Caki2 (cell line): ENCODE measurements around the gene SLC9A8. TPM values are rescaled to one million over a fixed set of nuclear protein-coding genes. Genes with fewer than 3 reads are reported as not detected.
"Not testable (repeated sequence)": the region's sequence is repeated elsewhere in the genome, so short reads cannot be mapped to it uniquely, and the experiment has no call there.

Experiments used
- DNase-seq: peaks from one replicate; pipeline ENCODE4 v3.0.0-alpha.2; 2015; ENCODE audit warnings: low read depth
- in situ Hi-C: cut with HindIII; loops from 2 replicates; pipeline ENCODE4 v1.10.0; 2016; ENCODE audit warnings: low sequenced_read_pairs, low pct_unique_long_range_greater_than_20kb, mixed read lengths
- total RNA-seq: library from RNA; depleted of rRNA; stranded (reverse); fragments of >200 nt; shearing (Covaris generic); gene quantifications from 2 replicates; pipeline ENCODE4 v1.2.3, GENCODE V29; 2014; ENCODE audit warnings: low replicate concordance

Gene SLC9A8
- total RNA-seq, 1 experiment from 2014 or later: 7.6 TPM

DNA sequence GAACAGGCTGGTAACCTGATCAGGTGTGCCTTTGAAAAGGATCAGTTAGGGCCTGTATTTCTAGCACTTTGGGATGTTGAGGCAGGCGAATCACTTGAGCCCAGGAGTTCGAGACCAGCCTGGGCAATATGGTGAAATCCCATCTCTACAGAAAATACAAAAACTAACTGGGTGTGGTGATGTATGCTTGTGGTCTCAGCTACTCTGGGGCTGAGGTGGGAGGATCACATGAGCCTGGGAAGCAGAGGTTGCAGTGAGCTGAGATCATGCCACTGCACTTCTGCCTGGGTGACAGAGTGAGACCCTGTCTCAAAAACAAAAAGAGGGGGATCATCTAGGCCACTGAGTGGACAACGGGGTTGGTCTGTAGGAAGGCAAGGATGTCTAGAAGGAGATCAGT, 48.6 kb downstream of the SLC9A8 start:
- in situ Hi-C loops, DNase-seq: not testable (repeated sequence)

DNA sequence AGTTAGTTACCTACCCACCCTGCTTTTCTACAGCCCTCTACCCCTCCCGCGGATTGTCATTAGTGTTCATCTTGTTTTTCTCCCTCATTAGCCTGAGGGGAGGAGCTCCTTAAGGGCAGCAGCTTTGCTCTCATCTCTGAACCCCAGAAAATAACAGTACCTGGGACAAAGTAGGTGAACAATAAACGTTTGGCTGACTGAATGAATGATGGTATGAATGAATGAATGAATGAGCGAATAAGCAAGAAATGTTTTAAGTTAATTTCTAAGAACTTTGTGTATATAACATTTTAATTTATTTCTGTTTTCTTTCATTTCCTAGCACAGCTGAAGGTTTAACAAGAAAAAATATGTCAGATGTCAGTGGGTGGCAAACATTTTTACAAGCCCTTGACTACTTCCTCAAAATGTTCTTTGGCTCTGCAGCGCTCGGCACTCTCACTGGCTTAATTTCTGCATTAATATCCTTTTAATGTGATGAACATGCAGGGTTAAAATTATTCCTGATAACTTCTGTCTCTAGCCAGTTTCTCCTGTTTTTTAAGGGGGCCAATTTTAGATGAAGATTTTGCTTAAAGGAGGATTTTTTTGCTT, 50.1 kb downstream of the SLC9A8 start:
- in situ Hi-C loops: no loop called here
- DNase-seq: no peak

DNA sequence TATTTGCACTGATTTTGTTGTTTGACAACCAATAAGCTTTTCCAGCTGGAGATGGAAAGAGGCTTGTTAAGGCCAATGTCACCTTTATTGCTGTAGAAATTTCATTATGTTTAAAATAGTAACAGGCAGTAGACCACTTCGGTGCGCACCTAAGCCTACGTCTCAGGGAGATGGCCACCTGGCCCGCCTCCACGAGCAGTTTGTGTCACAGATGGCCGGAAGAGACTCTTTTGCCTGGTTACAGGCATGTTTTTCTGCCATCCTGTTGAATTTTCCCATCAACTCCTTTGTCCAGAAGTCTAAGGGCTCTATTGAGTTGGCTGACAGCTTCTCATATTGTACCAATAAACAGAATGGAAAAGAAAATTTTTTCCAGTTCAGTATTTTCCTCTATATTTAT, 51.0 kb downstream of the SLC9A8 start:
- DNase-seq: no peak
- in situ Hi-C loops: no loop called here

DNA sequence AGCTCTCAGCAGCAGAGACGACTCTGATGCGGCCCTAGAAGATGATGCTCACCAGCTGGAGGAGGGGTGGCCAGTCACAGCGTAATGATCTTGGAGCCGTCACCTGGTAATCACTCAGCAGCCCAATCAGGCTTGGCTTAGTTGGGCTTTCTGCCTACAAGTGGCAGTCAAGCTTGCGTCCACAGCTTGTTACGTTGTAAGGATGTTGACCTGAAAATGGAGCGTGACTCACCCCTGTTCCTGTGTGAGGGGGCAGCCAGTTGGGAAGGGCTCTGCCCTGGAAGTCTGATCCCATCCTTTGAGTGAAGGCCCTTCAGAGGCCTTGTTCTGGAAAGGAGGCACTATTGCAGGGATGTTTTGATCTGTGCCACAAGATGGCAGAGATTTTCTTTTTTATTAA, 52.9 kb downstream of the SLC9A8 start:
- DNase-seq: no peak
- in situ Hi-C loops: no loop called here

DNA sequence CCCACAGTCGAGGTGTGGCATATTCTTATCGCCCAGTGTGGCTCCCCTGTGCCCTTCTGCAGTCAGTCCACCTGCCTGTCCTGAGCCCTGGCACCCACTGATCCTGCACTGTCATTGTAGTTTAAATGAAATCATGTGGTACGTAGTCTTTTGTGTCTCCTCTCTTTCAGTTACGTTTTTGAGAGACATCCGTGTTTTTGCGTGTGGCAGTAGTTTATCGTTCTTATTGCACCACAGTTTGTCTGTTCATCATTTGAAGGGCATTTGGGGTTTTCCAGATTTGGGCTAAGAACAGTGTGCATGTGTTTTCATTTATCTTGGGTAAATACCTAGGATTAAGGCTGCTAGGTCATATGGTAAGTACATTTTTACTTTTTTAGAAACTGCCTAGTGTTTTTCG, 53.4 kb downstream of the SLC9A8 start:
- in situ Hi-C loops: no loop called here

DNA sequence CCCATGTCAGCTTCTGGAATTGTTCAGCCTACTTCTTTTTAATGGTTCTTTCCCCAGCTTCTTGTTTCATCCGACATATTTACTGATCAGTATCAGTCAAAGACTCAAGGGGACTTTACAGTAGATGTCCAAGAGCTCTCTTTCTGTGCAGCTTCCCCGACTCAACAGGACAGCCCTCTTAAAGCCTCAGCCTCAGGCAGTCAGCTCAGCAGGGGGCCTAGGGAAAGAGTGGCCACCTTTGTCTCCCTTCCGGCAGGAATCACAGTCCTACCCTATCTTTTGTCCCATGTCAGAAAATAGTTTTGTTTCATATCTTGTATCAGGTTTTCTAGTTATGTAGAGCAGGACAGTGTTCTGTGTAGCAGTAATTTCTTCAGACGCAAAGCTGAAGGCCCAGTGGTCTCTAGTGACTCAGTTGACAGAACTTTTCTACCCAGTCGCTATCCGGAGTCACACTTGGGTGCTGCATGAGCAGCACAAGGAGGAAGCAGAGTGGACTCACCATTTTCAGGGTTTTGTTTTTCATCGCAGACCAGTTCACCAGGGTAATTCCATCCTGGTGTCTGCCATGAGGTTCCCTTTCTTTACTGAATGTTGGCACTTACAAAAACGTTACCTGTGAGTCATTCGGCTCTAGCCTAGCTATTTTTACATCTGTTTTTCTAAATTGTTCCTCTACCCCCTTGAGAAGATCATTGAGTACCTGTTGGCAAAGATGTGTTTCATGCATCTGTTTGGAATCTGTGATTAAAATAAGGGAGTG, 55.0 kb downstream of the SLC9A8 start:
- in situ Hi-C loops: no loop called here
- DNase-seq: no peak

More for the DNA sequence above, 53.4 kb downstream of the SLC9A8 start:
- DNase-seq: no peak

DNA sequence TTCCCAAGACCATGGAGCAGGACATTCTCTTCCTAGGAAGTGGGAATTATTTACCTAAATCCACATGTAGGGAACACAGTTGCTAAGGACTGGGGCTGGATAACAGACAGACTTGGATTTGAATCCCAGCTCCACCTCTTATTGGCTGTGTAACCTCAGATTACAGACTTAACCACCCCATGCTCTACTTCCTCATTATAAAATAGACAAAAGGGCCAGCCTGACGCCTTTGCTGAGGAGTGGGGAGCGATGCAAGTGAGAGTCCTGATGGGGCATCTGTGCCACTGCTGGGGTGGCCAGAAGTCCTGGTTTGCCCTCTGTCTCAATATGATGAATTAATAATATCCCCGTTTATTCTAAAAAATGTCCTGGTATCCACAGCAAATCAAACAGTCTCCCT, 55.9 kb downstream of the SLC9A8 start:
- in situ Hi-C loops: no loop called here
- no peak for DNase-seq

DNA sequence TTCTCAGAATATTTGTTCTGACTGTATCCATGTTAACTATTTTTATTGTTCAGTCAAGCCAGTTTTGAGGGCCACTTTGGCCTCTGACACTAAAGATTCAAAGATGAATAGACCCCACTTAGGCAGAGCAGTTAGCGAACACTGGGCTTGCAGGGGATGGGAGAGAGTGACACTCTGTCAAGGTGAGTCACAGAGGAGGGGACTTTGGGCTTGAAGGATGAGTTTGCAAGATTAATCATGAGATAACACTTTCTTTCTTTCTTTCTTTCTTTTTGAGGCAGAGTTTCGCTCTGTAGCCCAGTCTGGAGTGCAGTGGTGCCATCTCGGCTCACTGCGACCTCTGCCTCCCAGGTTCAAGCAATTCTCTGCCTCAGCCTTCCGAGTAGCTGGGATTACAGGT, 56.3 kb downstream of the SLC9A8 start:
- DNase-seq: no peak
- in situ Hi-C loops: no loop called here

DNA sequence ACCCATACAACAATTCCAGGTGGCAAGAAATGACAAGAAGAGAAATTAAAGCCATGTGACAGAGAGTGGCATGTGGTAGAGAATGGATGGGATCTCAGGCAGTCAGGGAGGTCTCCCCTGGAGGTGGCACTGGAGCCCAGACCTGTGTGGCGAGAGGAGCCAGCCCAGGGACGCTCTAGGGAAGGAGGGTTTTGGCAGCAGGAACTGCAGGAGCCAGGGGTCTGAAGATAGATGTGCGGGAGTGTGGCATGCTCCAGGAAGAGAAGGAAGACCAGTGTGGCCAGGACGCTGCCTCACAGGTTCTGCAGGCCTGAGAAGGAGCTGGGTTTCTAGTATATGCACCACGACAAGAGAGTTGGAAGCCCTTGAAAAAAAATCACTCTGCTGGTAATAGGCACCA, 57.6 kb downstream of the SLC9A8 start:
- in situ Hi-C loops: no loop called here
- DNase-seq: no peak

DNA sequence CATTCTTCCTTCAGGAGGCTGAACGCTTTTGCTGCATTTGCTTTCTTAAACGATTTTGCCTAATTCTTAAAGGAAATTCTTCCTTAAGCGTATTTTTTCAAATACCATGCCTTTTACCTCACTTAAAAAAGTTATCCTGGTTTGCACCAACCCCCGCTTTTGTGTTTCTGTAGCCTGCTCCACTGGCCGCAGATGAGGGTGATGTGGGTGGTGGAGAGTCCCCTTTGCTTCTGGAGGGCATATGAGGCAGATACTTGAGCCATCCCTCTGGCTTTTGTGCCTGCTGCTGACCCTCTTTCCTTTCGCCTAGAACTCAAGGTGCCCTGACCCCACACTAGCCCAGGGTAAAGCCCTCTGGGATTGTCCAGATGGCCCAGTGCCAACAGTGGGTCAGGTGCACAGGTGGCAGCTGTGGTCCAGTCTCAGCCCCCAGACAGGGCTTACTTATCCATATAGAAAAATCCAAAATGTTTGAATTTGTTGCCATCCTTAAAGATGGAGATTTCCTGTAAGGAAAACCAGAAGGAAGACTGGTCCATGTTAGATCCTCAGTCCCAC, 58.8 kb downstream of the SLC9A8 start:
- DNase-seq: no peak
- in situ Hi-C loops: no loop called here

DNA sequence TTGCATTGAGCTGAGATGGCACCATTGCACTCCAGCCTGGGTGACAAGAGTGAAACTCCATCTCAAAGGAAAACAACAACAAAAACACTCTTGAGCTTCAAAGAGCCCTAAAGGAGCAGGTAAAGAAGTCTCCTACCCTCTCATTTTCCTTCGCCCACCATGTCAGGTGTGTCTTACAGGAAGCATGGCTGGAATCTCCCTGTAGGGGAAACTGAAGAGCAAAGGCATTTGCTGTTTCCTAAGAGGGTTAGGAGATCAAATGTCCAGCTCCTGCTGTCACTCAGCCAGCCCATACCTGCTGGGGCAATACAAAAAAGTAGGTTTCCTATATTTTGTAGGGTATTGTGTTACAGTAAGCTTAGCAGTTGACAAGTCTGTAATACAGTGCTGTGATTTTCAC, 59.4 kb downstream of the SLC9A8 start:
- in situ Hi-C loops: no loop called here
- DNase-seq: no peak

DNA sequence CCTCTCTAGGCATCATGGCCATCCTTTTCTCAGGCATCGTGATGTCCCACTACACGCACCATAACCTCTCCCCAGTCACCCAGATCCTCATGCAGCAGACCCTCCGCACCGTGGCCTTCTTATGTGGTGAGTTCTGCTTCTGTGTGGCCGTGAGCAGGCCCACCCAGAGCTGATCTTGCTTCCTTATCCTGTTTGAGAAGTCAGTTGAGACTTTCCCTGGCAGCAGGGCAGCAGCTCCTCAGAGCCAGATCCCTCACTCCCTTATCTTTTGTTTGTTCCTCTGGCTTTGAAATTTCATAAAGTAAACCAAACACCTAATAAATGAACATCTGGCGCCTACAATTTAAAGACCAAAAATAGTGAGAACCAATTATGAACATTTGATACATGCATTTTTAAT, 62.1 kb downstream of the SLC9A8 start:
- in situ Hi-C loops: no loop called here
- no peak for DNase-seq

DNA sequence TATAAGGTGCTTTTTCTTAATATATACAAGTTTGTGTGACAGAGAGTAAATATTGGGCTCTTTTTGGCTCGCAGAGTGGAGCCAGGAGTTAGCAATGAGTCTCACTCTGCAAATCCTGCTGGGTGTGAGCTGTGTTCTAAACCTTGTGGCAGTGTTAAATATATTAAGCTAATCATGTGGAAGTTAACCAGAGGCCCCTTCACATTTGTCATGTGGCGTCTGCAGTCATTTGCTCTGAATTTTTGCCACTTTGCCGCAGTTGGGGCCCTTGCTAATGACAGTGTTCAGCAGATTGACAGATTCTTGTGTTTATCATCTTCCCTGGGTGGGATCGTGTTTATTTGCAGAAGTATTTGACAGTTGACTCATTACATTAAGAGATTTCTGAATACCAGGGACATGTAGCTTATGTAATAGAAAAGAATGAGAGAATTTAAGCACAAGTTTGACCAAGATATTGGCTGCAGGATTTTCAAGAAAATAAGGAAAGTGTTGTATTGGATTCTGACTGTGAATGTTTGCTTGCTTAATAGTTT, 64.8 kb downstream of the SLC9A8 start:
- no peak for DNase-seq
- in situ Hi-C loops: no loop called here

DNA sequence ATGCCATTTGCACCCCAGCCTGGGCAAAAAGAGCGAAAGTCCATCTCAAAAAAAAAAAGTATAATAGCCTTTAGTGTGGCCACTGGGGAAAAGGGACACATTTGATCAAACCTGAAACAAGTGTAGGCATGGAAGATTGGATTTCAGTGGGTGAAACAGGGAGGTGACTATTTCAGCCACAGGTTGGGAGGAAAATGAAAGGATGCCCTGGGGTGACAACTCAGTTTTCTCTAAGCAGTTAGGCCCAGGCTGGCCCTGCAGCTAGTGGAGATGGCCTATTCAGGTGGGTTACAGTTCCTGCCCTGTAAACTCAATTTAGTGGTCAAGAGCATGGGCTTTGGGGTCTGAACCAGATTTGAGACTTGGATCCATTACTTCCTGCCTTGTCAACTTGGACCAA, 66.3 kb downstream of the SLC9A8 start:
- DNase-seq: no peak
- in situ Hi-C loops: no loop called here

DNA sequence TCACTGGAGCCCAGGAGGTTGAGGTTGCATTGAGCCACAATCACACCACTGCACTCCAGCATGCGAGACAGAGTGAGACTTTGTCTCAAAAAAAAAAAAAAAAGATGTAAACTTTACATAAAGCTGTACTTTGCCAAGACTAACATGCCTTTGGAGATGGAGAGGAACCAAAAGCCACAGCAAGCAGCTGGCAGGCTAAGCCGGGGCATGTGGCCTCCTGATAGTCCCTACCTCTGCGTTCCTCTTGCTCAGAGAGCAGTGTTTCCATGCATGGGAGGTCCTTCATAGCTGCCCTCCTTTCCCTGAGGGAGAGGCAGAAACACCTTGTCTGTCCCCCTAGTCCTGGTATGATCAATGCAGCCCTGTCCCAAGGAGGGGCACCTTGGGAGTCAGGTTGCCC, 67.5 kb downstream of the SLC9A8 start:
- no peak for DNase-seq
- in situ Hi-C loops: no loop called here

DNA sequence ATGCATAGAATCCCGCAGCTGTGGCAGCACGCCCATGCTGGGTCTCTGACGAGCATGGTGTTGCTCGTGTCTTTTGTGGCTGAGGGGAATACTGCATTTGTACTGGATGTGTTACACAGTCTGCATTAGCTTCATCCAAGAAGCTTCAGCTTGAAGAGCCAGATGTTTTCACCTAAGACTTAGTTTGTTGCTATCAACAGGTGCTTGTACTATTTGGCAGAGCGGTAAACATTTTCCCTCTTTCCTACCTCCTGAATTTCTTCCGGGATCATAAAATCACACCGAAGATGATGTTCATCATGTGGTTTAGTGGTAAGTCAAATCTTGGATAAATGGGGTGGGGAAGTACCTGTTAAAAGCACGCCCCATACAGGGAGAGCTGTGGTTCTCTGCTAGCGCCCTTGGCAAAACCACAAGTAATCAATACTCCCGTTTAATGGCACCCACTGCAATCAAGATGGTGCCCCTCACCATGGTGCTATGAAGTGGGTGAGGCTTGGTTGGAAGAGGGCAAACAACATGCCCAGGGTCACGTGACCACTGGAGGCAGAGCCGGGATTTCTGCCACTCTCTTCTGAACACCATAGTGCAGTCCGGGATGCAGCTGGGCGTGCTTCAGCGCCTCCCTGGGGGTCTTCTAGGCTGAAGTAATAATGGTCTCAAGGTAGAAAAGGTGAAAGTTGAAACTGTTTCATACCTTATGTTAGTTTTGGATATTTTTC, 68.3 kb downstream of the SLC9A8 start:
- in situ Hi-C loops: no loop called here
- DNase-seq: no peak

DNA sequence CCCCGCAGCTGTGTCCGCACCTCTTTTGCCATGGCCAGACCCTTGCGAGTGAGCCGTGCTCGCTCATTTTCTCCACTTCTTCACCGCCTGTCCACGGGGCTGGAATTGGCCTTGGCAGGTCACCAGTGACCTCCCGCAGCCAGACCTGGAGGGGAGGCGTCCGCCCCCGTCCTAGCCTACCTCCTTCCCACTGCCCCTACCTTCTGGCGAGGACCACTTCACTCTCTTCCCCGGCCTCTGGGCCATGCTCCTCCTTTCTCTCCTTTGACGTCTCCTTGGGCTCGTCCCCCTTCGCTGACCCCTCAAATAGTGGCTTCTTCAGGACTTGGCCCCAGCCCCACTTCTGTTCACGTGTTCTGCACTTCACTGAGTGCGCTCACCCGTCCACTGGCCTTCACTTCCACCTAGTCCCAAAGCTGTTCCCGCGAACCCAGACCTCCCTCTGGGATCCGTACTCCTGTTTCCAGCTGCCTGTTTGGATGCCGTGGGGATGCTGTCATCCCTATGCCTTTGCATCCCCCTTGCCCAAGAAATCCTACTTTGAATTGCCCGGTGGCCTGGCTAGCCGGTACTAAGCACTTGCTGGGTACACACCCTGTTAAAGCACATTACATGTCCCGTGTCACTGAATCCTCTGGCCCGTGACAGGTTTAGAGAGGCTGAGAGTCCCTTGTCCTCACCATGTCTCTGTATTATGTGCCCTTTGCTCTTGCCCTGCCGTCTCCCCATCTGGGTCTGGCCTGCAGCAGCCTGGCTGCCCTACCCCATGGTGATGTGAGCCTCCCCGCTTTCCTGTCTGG, 69.7 kb downstream of the SLC9A8 start:
- in situ Hi-C loops: no loop called here
- DNase-seq: no peak

DNA sequence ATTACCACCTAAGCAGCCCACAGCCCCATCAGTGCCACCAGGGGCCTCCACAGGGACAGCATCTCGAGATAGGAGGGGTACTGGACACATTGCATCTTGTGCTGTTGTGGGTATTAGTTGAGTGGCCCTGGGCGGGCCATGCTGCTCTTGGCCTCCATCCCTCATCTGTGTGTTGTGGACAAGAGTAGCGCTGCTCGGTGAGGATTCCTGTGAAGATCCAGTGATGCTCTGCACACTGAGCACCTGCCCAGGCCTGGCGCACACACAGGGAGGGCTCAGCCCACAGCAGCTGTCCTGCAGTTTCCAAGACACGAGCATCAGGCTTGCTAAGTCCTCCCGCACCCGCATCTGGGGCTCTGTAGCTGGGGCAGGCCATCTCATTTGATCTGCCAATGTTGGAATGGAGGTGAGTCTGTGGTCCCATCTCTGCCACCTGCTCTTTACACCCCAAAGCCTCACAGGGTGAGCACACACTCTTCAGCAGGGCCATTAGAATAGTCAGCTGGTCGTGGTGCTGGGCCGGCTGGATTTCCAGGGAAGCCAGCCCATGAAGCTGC, 70.7 kb downstream of the SLC9A8 start:
- in situ Hi-C loops: no loop called here
- DNase-seq: no peak
